ENCODE data around the gene C1QTNF4.
"Not testable (repeated sequence)": the region's sequence is repeated elsewhere in the genome, so short reads cannot be mapped to it uniquely, and the experiment has no call there.

Gene C1QTNF4

DNA sequence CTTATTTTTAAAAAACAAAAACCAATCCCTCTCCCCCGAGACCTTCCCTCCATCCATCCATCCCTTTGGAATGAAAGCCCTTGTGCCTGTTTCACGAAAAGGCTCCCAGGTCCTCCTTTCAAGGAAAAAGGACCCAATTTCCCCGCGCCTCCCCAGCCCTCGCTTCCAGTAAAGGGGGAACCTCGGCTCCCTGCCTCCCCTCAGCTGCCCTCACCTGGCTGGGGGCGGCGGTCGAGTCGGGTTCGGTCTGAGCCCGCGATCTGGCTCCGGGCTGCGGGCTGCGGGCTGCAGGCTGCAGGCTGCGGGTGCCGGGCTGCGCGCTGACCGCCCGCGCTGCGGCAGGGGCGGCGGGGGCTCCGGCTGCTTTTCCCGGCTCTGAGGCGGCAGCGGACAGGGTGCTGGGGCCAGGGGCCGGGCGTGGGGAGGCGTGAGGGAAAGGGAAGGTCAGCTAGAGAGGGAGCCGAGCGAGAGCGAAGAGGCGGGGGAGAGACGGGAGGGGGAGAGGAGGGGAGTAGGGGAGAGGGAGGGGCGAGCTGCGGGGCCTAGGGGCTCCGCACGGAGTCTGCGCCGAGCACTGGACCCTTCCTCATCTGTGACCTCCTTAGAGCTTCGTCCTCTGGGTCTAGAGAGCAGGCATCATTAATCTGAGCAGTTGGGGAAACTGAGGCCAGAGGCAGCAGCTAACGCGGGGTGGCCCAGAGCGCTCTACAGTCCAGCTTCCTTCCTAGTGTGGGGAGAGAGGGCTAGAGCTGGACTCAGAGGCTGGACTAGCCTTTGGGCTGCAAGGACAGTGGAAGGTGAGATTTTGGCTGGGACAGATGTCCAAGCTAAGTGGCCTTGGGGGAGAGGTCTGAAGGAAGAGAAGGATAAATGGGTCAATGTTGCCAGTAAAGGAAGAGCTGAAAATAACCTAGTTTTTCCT, at the start of gene C1QTNF4:
Gene C1QTNF4, minus strand, starts transcription at position 478 of the 922 bp plus-strand sequence. CDS start 3,601 bp downstream, outside the sequence.
- in situ Hi-C loops (cut with HindIII; ENCODE audit: low sequenced_read_pairs) = no loop called here

DNA sequence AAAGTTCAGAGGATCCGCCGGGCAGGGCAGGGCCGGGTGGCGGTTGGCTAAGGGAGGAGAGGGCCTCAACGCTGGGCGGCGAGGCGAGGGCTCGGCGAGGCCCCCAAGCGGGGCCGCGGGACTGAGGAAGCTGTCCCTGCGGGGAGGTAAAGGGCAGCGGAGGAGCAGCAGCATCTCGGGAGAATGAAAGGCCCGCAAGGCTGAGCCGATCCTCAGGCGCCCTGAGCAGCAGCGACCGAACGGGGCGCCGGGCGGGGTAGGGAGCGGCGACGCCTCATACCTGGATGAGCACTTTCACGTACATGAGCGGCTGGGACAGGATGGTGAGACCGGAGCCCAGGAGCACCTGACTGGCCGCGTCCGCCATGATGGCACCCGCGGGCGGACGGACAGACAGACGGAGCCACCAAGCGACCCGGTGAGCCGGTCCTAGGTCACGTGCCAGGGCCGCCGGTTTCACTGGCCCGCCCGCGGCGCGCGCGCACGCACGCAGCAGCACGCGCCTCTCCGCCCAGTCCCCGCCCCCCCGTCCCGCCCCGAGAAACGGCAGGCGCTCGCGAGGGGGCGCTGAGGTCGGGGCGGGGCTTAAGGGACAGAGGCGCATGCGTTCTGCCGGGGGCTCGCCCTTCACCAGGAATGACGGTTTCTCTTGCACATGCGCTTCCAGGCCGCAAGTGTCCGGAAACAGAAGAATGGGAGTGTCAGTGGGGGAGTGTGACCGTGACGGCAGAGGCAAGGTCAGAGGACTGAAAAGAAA, 48.1 kb upstream of the C1QTNF4 start, which contains the start of gene MTCH2:
Gene MTCH2, minus strand, starts transcription at position 461 of the 757 bp plus-strand sequence. Its CDS starts 94 bp downstream, at position 367.
- in situ Hi-C loops (cut with HindIII; ENCODE audit: low sequenced_read_pairs) = no loop called here

DNA sequence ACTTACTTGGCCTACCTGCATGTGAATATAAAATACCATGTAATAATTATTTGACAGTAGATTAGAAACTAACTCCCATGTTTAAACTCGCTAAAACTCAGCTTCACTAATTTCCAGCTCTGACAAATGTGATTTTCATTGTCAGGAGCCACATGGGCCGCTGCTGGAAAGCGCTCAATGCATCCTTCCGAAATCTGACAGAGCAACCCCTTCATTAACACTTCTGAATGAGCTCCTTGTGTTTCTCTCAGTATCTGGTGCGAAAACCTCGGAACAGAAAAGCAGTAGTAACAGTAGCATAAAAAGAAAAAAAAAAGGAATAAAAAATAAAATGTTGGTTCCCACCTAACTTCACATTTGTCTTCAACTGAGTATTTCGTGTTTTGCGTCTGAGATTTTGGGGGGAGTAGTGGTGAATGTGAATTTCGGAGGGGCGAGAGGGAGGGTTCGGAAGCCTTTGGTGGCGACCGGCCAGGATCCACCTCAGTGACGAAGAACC, 47.4 kb upstream of the C1QTNF4 start:
- in situ Hi-C loops (cut with HindIII; ENCODE audit: low sequenced_read_pairs) = no loop called here

DNA sequence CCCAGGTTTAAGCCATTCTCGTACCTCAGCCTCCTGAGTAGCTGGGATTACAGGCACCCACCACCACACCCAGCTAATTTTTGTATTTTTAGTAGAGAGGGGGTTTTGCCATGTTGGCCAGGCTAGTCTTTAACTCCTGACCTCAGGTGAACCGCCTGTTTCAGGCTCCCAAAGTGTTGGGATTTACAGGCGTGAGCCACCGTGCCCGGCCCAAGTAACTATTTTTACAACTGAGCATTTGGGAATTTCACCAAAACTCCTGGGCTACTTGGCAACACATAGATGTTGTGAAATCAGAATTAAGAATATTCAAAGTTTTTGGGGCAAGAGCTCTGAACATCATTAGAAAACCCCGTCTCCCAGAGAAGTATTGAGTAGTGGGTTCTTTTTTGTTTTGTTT, 46.3 kb upstream of the C1QTNF4 start:
- in situ Hi-C loops (cut with HindIII; ENCODE audit: low sequenced_read_pairs) = not testable (repeated sequence)

DNA sequence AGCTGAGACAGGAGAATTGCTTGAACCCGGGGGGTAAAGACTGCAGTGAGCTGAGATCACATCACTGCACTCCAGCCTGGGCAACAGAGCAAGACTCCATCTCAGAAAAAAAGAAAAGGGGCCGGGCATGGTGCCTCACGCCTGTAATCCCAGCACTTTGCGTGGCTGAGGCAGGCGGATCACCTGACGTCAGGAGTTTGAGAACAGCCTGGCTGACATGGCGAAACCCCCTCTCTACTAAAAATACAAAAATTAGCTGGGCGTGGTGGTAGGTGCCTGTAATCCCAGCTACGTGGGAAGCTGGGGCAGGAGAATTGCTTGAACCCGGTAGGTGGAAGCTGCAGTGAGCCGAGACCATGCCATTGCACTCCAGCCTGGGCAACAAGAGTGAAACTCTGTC, 42.1 kb upstream of the C1QTNF4 start:
- in situ Hi-C loops (cut with HindIII; ENCODE audit: low sequenced_read_pairs) = not testable (repeated sequence)

DNA sequence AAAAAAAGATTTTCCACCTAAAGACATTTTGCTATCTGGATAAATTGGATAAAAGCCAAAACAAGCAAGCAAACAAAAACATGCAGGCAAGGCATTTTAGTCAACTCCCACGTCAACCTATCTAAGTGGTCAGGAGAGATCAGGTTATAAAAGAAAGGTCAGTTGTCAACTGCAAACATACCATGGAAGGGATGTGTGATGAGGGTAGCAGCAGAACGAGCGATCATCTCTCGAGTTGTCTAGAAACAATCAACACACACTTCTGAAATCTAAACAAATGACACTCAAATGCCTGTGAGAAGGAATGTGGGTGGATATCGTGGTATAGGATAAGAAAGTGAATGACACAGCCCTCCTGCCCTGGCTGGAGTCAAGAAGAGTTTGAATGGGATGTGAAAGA, 37.3 kb upstream of the C1QTNF4 start:
- in situ Hi-C loops (cut with HindIII; ENCODE audit: low sequenced_read_pairs) = no loop called here

DNA sequence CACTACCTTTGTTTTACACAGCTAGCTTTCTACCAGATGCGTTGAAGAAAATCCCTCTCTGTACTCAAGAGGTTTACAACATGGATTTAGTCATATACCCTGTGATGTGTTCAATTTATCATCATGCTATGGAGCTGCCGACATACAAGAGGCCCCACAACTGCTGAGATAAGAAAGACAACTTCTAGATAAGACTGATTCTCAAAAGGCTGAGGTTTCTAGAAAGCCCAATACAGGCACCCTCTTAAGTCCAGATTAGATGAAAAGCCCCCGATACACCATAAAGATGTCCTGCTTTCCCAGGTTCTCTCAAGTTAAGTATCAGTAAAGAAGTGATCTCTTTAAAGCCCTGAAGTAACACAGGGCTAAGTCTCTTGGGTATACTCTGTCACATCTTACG, 33.8 kb upstream of the C1QTNF4 start:
- in situ Hi-C loops (cut with HindIII; ENCODE audit: low sequenced_read_pairs) = loop anchor here (10.0 kb wide), 1 partner anchor 53 kb away; the partner anchor contains the start of genes KBTBD4 and NDUFS3

DNA sequence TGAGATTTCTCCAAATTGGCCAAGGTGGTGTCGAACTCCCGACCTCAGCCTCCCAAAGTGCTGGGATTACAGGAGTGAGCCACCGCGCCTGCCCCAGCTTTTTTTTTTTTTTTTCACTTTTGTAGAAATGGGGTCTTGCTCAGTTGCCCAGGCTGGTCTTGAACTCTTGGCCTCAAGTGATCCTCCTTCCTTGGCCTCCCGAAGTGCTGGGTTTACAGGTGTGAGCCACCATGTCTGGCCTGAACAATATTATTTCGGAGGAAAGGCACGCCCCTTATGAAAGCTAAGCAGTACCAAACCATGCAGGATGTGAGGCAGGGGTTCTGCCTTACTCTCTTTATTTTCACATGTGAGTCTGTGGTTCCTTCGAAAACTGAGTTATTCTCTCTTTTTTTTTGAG, 32.0 kb upstream of the C1QTNF4 start:
- in situ Hi-C loops (cut with HindIII; ENCODE audit: low sequenced_read_pairs) = loop anchor here (10.0 kb wide), 1 partner anchor 51 kb away; the partner anchor contains the start of genes KBTBD4 and NDUFS3

DNA sequence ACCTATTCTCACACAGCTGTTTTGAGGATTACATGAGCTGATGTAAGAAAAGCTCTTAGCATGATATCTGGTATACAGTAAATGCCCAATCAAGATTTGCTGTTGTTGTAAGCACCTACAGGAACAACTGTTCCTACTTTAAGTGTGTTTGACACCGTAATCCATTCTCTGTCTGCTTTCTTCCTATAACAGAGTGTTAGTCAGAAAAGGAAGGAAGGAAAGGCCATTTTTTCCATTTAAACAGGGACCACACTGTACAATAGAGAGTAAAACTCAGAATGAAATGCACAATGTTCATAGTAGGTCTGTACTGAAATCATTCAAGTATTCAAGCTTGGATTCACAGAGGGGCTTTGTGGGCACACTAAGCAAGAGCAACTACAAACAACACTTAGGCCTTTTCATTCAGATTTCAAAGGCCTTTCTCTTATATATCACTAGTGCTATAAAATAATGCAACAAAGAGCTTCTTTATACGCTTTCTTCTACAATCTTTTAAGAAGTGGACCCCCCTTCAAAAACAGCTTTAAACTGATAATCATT, 26.7 kb upstream of the C1QTNF4 start:
- in situ Hi-C loops (cut with HindIII; ENCODE audit: low sequenced_read_pairs) = loop anchor here (10.0 kb wide), 1 partner anchor 46 kb away; the partner anchor contains the start of genes KBTBD4 and NDUFS3

DNA sequence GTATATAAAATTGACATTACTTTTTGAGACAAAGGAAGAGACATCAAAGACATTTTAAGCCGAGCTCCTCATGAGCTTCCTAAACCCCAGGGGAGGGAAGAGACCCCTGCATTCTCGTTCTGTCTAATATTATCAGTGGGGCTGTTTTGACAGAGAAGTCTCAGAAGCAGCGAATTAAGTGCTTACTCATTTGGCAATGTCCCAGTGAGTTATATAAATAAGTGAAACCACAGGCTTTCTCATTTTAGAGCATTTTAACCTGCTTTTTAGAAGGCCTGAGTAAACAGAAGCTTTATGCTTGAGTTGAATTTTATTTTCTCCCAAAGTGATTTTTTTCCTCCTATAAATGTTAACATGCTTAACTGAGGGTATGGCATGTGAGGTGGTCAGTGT, 23.2 kb upstream of the C1QTNF4 start:
- in situ Hi-C loops (cut with HindIII; ENCODE audit: low sequenced_read_pairs) = no loop called here

DNA sequence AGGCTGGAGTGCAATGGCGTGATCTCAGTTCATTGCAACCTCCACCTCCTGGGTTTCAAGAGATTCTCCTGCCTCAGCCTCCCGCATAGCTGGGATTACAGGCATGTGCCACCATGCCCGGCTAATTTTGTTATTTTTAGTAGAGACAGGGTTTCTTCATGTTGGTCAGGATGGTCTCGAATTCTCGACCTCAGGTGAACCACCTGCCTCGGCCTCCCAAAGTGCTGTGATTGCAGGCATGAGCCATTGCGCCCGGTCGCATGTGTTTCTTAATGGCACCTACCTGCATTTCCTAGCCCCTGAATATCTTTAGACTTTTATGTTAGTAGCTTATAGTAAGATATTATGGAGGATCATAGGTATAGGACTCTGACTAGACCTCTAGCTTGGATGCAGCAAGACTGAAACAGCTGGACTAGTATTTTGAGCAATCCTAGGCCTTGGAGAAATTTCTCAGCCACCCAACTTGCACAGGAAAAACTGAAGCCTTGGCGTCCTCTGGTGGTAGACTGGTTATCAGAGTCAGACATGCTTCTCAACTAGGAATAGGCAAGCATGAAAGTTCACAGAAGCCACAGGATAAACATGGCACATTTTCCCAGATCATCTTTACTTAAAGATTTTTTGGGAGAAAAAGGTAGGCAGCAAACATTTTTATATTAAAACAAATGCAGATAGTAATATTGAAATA, 22.7 kb upstream of the C1QTNF4 start:
- in situ Hi-C loops (cut with HindIII; ENCODE audit: low sequenced_read_pairs) = no loop called here

DNA sequence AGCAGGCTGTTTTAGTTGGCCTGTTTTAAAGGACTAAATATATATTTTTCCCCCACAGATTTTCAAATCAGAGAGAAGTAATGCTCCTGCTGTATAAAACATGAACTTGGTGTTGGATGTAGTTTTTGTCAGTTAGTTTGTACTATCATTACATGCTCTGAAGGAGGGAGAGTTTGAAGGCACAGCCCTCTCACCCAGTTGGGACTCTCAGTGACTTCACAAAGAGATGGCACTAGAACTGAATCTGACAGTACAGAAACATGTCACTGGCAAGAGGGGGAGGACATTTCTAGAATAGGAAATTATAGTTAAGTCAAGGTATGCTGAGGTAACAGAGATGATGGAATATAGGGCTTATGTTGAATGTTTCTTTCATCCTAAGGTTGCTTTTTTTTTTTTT, 21.0 kb upstream of the C1QTNF4 start:
- in situ Hi-C loops (cut with HindIII; ENCODE audit: low sequenced_read_pairs) = no loop called here

DNA sequence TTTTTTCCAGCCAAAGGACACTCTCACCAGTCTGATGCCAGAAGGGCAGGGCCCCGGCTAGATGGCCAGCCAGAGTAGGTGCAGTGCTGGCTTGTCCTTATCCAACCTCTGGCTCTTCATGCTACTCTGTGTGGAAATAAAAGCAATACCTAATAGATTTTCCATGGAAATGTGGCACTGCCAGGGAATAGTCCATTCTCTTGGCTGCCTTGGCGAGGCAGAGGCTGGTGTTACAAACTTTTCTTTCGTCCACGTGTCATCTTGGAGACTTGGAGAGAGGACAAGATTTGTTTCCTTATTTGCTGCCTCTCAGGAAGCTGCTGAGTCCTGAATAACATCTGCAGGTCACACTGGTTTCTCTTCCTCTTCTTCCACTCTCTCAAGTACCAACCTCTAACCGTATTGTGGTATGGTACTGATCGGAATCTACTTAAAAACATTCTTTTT, 17.2 kb upstream of the C1QTNF4 start:
- in situ Hi-C loops (cut with HindIII; ENCODE audit: low sequenced_read_pairs) = no loop called here

DNA sequence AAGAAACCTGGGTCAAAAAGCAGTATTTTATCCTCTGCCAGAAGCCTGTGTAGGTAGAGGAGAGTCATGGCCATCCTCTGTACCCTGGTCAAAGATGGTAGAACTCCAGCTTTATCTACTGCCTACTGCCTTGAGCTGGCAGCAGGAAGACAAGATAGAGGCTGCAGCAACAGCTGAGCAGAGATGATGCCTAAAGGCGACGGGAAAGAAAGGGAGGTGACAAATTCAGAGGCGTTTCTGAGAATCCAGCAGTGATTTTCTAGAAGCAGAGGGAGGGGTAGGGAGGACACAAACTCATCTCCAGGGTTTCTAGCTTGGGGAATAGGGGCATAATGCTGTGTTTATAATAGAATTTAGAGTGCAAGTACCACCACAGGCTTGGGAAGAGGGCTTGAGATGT, 15.5 kb upstream of the C1QTNF4 start:
- in situ Hi-C loops (cut with HindIII; ENCODE audit: low sequenced_read_pairs) = no loop called here

DNA sequence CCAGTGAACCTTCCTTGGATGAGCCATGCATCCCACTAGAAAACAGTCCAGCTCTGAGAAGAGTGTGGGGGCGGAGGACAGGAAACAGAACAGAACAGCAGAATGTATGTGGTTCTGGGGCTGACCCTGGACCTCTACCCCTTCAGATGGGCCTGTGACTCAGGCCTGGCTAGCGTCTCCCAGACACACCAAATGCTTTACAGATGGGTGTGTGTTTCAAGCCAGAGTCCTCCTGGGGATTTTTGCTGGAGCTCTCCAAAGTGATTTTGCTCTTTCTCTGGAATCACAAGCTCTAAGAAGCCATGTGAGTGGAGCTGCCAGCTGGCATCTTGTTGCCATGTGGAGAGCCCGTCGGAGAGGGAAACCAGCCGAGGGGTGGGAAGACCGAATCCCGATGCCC, 13.2 kb upstream of the C1QTNF4 start:
- in situ Hi-C loops (cut with HindIII; ENCODE audit: low sequenced_read_pairs) = no loop called here

DNA sequence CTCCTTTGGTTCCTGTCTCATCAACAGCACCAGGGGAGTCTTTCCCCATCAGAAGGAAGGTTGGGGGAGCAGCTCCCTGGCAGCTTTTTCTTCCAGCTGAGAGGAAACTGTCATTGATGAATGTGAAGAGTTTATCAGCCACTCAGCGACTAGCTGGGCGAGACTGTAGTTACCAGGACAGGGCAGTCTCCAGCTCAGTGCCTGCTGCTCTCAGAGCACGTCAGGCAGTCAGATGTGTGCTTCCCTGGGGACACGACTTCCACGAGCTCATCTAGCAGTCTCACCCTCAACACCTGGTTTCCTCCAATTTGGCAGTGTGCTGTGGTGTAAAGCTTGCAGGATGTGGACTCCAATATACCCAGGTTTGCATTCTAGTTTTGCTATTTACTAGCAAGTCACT, 12.5 kb upstream of the C1QTNF4 start:
- in situ Hi-C loops (cut with HindIII; ENCODE audit: low sequenced_read_pairs) = no loop called here

DNA sequence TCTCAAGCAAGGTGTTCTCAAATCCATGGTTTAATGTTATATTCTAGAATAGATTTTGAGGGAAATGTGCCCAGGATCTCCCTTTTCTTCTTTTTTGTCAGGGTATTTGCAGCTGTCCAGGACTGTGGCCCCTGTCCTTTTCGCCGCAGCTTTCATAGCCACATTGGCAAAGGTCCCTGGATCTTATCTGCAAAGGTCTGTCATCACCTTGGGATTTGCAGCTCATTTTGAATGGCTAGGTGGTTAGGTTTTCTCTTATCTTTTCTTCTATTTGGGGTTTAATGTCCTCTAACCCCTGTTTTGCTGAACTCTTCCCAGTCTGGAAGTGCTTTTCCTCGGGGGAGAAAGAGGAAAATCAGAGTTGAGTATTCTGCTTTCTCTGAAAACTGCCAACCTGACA, 11.7 kb upstream of the C1QTNF4 start:
- in situ Hi-C loops (cut with HindIII; ENCODE audit: low sequenced_read_pairs) = no loop called here

DNA sequence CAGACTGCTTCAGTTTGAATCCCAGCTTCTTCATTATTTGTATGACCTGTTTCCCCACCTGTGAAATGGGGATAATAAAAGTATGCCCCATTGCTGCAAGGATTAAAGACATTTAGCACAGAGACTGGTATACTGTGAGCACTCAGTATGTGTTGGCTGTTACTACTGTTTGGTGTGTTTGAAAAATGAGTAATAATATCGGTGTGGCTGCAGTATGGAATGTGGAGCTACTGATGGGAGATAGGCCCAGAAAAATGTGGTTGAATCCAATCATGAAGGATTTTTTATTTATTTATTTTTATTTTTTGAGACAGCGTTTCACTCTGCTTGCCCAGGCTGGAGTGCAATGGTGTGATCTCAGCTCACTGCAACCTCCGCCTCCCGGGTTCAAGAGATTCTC, 9.1 kb upstream of the C1QTNF4 start:
- in situ Hi-C loops (cut with HindIII; ENCODE audit: low sequenced_read_pairs) = no loop called here

DNA sequence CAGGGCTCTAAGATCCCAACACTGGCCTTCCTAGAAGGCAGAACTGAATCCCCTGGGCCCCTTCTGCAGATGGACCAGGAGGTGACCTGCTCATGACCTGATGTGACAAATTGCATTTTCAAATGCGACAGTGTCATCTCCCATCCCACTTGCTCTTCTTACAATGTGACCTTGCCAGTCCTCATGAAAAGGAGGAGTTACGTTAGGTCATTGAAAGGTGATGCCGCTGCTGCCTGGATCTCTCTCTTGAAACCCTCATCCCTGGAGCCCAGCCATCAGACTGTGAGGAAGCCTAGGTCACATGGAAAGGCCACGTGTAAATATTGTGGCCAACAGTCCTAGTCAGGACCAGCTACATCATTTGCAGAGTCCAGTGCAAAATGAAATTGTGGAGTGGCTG, 5.7 kb upstream of the C1QTNF4 start:
- in situ Hi-C loops (cut with HindIII; ENCODE audit: low sequenced_read_pairs) = no loop called here

DNA sequence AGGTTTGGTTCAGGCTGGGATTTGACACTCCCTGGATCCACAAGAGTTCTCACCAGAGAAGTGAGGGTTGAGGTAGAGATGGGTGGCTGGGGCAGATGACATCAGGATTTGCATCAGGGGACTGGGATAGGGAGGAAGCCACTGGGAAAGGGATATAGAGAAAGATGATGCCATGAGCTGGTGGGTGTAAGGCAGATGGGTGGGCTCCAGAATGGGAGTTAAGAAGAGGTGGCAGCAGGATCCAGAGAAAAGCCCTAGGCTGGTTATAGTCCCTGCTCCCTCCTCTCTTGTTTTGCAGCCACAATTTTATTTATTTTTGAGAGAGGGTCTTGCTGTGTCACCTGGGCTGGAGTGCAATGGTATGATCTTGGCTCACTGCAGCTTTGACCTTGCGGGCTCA, 1.8 kb upstream of the C1QTNF4 start:
- in situ Hi-C loops (cut with HindIII; ENCODE audit: low sequenced_read_pairs) = no loop called here
